ENCODE results near the gene CBX2.
A peak's percentile ranks its signal among the peaks of the same experiment; 100 is the strongest.
"Not testable (repeated sequence)": the region's sequence is repeated elsewhere in the genome, so short reads cannot be mapped to it uniquely, and the experiment has no call there.

CBX2 gene

GRCh38 chr17:79750650-79751545, 27.1 kb upstream of the CBX2 start:
- Histone ChIP-seq H2AFZ (ENCODE audit: low read depth, low read length) (no peak overlapping the region), H3K9ac (ENCODE audit: low read length) (no peak overlapping the region), H3K27ac (ENCODE audit: low read length) (no peak overlapping the region), H3K36me3 (replicated peaks; ENCODE audit: low read depth, low read length) (no peaks in the 10 kb centered on the region), H3K4me2 (ENCODE audit: low read length) (no peak overlapping the region), H4K20me1 (ENCODE audit: insufficient read depth, low read length) (no peaks in the 10 kb centered on the region), H3K79me2 (ENCODE audit: low read length) (no peaks in the 10 kb centered on the region), H3K4me3 (ENCODE audit: low read length) (no peak overlapping the region), H3K4me1 (ENCODE audit: low read length) (peaks cover 22% of the 10 kb centered on the region), H3K9me3 (ENCODE audit: insufficient read depth, low read length) (no peaks in the 10 kb centered on the region), H3K27me3 (ENCODE audit: low read depth, low read length) (peaks cover 9% of the 10 kb centered on the region; the same call in 1 of the 2 replicates)
- no peak for TF ChIP-seq EZH2phosphoT487 (IDR thresholded peaks at IDR 0.05; ENCODE audit: low read depth)
- TF ChIP-seq CTCF (IDR thresholded peaks at IDR 0.05; ENCODE audit: low read depth, low read length) = no peak

GRCh38 chr17:79752175-79752574, 25.8 kb upstream of the CBX2 start:
- H3K9me3 ChIP-seq (ENCODE audit: insufficient read depth, low read length) = no peaks in the 10 kb centered on the region
- peak overlapping the region; percentile 49 for H3K4me3 ChIP-seq (ENCODE audit: low read length)
- TF ChIP-seq EZH2phosphoT487 (IDR thresholded peaks at IDR 0.05; ENCODE audit: low read depth) (no peak), CTCF (IDR thresholded peaks at IDR 0.05; ENCODE audit: low read depth, low read length) (no peak)
- H3K4me2 ChIP-seq (ENCODE audit: low read length) = peak overlapping the region; percentile 53
- H3K27me3 ChIP-seq (ENCODE audit: low read depth, low read length) = peaks cover 9% of the 10 kb centered on the region; the same call in 1 of the 2 replicates
- H3K79me2 ChIP-seq (ENCODE audit: low read length) = no peaks in the 10 kb centered on the region
- peaks cover 15% of the 10 kb centered on the region for H3K4me1 ChIP-seq (ENCODE audit: low read length)
- H4K20me1 ChIP-seq (ENCODE audit: insufficient read depth, low read length) = no peaks in the 10 kb centered on the region
- H3K9ac ChIP-seq (ENCODE audit: low read length) = peak overlapping the region; percentile 2; the same call in 1 of the 2 replicates
- H2AFZ ChIP-seq (ENCODE audit: low read depth, low read length) = peak overlapping the region; percentile 7; the same call in 1 of the 2 replicates
- no peaks in the 10 kb centered on the region for H3K36me3 ChIP-seq (replicated peaks; ENCODE audit: low read depth, low read length)
- H3K27ac ChIP-seq (ENCODE audit: low read length) = no peak overlapping the region

GRCh38 chr17:79754370-79754769, 23.6 kb upstream of the CBX2 start:
- TF ChIP-seq CTCF (IDR thresholded peaks at IDR 0.05; ENCODE audit: low read depth, low read length) (no peak), EZH2phosphoT487 (IDR thresholded peaks at IDR 0.05; ENCODE audit: low read depth) (no peak)
- Histone ChIP-seq H3K4me3 (ENCODE audit: low read length) (no peak overlapping the region), H2AFZ (ENCODE audit: low read depth, low read length) (no peak overlapping the region), H4K20me1 (ENCODE audit: insufficient read depth, low read length) (no peaks in the 10 kb centered on the region), H3K4me2 (ENCODE audit: low read length) (no peak overlapping the region), H3K9me3 (ENCODE audit: insufficient read depth, low read length) (no peaks in the 10 kb centered on the region), H3K79me2 (ENCODE audit: low read length) (no peaks in the 10 kb centered on the region), H3K27me3 (ENCODE audit: low read depth, low read length) (peaks cover 9% of the 10 kb centered on the region; the same call in 1 of the 2 replicates), H3K27ac (ENCODE audit: low read length) (no peak overlapping the region), H3K4me1 (ENCODE audit: low read length) (peaks cover 15% of the 10 kb centered on the region), H3K9ac (ENCODE audit: low read length) (no peak overlapping the region), H3K36me3 (replicated peaks; ENCODE audit: low read depth, low read length) (no peaks in the 10 kb centered on the region)

- not testable (repeated sequence) for H3K27ac ChIP-seq (ENCODE audit: low read length); H3K4me2 ChIP-seq (ENCODE audit: low read length); H3K36me3 ChIP-seq (replicated peaks; ENCODE audit: low read depth, low read length); H3K27me3 ChIP-seq (ENCODE audit: low read depth, low read length); H4K20me1 ChIP-seq (ENCODE audit: insufficient read depth, low read length); H3K9ac ChIP-seq (ENCODE audit: low read length); H3K9me3 ChIP-seq (ENCODE audit: insufficient read depth, low read length); H2AFZ ChIP-seq (ENCODE audit: low read depth, low read length); H3K4me3 ChIP-seq (ENCODE audit: low read length); H3K79me2 ChIP-seq (ENCODE audit: low read length)
- H3K4me1 ChIP-seq (ENCODE audit: low read length) = peaks cover 13% of the 10 kb centered on the region
Observed at GRCh38 chr17:79754903-79755302, 23.0 kb upstream of the CBX2 start.

Data from OCI-LY3 (cell line).